DMS153 (cell line): ENCODE measurements around the gene RAB6B.

Experiments used
- DNase-seq: peaks from one replicate; lab custom pipeline; 2025; lab: John Stamatoyannopoulos, UW

The RAB6B gene

DNA sequence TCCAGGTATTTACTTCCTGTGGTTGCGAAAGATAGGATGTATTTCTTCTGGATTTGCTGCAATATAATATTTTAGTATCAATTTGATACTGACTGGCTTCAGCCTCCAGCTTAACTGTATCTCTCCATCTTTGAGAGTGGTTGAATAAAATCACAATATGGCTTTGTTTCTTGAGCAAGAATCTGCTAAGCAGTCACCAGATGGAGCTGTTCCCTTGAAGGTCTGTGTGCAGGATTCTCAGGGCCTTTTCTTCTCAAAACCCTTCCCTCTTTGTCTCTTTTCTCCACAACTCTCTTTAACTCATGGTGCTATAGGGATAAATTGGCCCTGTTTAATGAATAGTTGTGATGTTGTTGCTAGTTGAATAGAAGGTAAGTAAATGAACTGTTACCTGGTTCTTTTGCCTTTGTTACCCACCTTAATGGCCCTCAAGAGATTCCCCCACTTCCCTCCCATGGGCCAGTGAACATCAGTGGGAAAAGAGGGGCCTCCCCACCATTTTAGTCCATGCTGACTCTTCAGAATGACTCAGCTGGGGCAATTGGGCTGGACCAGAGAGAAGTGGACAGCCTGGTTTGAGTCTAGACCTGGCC is 34.8 kb upstream of the RAB6B start:
- DNase-seq = peak; percentile 35

DNA sequence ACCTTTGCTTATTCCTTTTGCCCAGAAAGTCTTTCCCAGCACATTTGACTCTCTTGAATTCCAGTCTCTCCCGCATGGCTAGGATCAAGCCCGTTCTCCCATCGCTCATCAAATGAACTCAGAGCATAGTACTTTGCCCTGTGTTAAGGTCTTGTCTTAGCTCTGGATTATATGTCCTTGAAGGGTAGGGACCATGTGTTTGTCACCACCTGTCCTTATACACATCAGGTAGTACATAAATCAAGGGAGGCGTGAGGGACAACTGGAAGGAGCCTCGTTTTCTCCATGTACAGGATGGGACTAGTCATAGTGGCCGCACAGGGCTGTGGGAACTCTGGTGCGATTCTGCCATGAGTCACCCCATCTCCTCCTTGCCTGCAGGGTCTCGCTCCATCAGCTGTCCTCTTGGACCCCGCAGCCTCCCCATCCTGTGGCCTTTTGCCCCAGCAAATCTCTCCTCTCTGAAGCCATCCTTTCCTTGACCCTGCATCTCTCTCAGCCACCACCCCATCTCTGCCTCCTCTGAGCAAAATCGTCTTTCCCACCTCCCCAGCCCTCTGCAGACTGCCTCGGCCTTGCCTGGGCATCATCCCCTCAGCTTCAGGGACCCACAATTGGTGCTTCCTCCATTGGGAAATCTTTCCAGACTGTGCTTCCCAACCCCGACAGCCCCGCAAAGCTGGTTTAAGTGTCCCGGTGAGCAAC is 33.4 kb upstream of the RAB6B start:
- no peak for DNase-seq

DNA sequence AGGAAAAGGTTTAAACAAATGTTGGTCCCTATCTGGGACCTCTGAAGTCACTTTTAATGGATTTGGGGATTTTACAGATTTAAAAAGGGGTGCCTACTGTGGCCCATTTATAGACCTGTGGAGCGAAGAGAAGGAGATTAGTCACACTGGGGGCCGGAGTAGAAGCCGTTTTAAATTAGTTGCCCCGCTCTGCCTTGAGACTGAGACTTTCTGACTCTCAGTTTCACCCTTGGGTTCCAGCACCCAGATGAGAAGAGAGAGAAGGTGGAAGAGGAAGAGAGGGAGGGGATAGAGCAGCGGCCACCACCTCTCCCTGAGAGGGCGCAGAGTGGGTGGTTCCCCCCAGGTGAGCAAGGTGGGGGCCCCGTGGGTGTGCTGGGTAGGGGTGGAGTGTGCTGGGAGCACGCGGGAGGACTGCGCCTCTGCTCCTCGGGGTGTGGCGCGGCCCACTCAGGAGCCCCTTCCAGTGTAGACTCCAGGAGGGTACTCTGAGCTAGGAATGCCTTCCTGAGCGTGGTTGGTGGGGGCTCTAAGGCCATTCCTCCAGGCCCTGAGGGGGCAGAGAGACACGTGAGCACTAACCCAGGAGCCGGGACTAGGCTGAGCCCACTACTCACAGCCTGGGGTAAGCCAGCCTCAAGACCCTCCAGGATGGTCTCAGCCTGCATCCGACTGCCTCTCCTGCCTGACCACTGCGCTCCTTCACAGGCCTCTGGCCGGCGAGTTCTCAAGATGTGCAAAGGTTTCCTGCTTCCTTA is 32.6 kb upstream of the RAB6B start:
- no peak for DNase-seq

DNA sequence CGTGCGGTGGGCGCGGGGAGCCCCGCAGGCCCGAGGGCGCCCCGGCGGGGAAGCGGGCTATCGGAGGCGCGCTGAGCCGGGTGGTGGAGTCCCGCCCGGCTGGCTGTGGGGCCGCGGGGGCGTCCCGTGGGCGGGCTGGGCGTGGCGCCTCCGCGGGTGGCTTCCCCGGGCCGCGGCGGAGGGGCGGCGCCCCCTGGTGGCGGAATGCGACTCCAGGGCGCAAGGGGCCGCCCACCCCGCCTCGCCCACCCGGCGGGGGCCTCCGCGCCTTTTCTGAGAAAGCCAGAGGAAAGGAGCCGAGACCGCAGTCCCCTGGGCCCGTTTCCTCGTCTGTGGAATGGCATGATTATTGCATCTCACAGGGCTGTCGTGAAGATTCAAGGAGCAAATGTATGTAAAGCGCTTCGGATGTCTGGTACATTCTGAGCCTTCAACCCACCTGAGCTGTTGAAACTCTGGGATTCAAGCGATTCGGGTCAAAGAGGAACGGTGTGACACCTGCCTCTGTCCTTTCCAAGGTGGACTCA is 31.9 kb upstream of the RAB6B start:
- no peak for DNase-seq

DNA sequence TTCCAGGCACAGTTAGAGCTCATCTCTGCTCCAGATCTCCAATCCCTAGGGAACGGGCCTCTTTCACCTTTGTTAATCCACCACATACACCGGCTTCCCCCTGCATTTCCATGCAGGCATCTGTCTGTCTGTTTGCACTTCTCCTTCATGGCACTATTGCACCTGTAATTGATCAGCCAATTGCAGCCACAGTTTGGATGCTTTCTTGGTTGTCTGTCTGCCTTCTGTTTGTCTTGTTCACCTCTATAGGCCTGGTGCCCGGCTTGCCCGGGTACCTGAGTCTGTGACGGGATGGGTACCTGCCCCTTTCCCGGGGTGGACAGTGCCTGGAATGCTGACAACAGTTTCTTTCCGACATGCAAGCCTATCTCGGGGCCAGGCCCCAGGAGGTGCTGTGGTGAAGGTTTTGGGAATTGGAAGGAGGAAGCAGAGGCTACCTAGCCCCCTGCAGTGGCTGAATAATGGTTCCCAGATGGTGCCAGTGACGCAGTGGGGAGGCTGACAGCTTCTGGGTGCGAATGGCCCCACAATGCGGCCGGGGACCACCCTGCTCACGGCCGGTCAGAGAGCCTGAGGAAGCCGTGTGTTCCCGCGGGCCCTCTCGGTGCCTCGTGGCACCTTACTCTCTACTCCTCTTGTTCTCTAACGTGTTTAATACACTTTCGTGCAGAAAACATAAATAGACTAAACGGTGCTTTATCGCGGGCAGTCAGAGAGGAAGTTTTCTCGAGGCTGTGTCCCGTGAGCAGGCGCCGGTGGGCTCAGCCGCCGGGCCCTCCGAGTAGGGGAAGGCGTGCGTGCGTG is 31.3 kb upstream of the RAB6B start:
- DNase-seq = no peak

DNA sequence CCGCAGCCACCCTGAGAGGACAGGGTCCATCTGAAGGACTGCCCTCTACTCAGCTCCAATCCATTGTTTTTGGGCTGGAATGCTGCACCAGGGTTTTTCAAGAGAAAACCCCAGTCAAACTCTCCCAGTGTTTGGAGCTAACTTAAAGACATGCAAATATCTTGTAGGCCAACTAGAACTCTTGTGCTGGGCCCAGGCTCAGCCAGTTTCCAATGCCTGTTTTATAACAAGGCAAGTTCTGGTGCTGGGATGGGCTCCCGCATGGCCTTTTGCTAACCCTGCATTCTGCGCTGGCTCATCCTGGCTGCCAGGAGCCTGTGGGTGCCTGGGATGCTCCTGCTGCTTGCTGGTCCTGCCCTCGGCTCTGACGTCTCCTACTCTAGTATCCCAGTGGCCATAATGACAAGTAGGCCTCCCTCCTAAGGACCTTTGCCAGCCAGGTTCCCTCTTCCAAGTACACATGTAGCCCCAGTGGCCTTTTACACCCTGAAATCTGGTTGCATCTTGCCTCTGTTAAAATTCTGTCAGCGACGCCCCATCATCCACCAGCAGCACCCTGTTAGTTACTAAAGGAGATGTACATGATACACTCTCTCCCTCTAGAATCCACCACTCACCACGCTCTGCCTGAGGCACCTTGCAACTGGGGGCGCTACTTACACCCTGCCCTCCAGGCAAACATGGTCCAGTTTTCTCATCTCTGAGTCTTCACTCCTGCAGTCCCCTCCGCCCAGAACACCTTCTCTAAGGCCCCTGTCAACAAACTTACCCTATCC is 30.5 kb upstream of the RAB6B start:
- DNase-seq = no peak

DNA sequence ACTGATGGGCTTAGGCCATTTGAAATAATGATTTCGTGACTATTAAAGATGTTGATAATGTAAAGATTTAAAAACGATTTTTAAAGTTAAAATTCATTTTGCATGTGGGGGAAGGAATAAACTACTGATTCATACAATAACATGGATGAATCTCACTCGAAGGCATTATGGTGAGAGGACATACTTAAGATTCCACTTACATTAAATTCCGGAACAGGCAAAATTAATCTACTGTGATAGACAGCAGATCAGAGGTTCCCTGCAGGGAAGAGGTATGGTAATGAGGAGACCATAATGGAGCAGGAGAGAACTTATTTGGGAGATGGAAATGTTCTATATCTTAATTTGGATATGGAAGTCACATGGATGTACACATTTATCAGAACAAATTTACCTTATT is 28.4 kb upstream of the RAB6B start:
- DNase-seq = no peak

DNA sequence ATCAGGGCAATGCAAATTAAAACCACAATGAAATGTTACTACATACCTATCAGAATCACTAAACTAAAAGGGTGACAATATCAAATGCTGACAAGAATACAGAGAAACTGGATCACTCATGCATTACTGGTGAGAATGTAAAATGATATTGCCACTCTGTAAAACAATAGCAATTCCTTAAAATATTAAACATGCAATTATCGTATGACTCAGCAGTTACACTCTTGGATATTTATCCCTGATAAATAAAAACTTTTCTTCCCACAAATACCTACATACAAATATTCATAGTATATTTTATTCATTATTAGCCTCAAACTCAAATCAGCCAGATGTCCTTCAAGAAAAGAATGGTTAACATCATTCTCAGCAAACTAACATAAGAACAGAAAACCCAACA is 25.9 kb upstream of the RAB6B start:
- DNase-seq = no peak

DNA sequence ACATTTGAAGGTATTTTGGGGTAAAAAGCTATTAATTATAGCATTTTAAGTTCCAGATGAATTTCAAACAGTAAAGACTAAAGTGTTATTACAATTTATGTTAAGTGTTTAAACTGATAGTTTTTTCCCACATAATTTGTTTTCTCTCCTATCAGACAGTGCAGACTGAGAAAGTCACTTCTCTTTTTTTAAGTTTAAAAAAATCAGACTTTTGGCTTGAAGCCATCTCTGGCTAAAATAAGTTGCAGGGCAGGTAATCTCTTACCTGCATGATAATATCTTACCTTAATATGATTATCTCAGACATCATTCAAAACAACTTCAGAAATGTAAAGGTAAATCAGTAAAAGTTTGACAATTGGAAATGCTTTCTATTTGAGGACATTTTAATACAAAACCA is 21.5 kb upstream of the RAB6B start:
- no peak for DNase-seq

DNA sequence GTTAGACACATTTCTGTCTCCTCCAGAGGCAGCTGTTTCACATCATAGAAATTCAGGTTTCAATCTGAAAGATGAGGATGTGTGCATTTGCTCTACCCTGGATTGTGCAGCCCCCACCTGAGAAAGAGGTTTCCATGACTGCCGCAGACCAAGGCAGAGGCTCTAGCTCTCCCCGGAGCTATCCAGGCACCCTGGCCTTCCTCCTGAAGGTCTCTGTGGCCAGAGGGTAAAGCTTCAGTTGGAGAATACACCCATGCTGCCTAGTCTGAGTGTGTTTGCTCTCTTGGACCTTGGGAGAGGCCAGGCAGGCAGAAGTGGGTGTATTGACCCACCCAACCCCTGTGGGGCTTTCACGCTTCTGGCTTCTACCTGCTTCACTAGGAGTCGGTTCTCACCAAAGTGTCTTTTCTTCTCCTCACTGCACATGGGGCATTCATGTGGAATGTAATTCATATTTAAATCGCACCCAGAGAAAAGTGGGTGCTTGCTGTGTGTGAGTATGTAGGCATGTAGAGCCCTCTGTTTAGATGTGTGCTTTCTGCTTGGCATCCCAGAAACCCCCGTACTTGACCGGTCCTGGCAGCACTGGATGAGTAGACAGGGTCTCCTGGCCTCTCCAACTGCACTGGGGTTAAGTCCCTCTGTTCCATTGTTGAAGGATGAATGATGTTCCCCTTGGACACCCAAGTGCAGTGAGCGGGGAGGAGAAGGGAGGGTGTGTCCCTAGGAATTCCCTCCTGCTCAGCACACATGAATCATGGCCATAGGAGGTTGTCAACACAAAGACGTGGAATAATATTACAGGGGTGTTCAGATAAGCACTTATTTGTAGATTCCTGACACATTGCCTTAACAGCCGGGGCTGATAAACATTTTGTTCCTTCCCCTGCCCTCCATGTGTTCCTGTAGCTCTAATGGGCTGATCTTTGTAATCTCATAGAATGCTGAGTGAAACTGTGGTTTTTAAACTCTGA is 20.3 kb upstream of the RAB6B start:
- DNase-seq = no peak

DNA sequence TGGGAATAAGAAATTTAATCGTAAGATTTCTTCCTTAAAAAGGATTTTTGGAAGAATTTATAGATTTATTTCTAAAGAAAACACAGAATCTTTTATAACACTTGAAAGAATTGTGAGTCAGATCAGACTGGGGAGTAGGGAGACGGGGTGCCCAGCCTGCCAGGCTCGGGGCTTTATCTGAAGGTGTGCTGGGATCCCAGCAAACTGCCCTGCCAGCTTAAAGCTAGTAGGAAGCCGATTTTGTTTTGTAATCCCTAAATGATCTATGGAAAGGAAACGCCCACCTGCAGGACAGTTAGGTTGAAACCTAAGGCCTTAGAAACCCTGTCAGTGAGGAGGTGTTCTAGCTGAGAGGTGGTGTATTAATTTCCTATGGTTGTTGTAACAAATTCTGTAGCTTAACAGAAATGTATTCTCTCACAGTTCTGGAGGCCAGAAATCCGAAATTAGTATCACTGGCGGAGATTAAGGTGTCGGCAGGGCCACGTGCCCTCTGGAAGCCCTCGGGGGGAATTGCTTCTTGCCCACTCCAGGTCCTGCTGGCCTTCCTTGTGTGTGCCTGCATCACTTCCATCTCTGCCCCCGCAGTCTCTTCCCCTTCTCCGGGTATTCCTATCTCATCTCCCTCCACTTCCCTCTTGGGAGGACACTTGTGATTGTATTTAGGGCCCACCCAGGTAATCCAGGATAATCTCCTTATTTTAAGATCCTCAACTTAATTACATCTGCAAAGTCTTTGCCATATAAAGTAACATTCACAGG is 19.3 kb upstream of the RAB6B start:
- DNase-seq = no peak

DNA sequence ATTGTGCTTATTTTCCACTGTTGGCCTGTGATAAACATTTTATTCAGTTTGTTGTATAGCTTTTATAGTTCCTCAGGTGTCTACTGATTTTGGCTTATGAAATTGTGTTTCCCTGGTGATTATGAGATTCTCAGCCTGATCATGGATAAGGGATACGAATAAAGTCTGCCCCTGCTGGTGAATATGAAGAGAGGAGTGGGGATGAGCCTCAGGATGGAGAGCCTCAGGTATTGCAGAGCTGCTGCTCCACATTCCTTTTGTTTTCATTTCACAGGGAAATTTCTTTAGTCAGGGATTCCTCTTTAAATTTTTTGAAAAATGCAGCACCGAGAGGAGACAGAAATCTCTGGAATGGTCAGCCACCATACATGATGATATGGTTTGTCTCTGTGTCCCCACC is 14.7 kb upstream of the RAB6B start:
- DNase-seq = no peak

DNA sequence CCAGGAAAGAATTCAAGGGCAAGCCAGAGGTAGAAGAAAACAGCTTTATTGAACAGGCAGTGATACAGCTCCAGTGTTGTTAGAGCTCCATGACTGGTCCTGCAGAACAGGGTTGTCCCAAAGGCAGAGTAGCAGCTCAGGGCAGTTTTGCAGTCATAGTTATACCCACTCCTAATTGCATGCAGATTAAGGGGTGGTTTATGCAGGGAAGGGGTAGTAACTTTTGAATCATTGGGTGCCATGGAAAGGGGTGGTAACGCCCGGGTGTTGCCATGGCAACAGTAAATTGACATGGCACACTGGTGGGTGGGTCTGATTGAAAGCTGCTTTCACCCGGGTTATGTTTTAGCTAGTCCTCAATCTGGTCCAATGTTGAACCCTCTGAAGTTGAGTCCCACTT is 9.7 kb upstream of the RAB6B start:
- DNase-seq = no peak

DNA sequence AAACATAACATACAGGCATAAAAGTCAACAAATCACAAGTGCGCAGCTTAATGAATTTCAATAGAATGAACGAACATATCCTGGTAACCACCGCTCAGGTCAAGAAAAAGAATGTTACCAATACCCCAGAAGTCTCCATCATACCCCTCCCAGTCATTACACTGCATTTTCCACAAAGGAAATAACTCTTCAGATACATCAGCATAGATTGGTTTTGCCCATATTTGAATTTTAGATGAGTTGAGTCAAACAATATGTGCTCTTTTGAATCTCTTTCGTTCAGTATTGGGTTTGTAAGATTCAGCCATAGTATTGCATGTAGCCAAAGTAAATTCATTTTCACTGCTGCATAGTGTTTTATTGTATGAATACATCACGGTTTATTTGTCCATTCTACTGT is 6.2 kb upstream of the RAB6B start:
- DNase-seq = no peak

DNA sequence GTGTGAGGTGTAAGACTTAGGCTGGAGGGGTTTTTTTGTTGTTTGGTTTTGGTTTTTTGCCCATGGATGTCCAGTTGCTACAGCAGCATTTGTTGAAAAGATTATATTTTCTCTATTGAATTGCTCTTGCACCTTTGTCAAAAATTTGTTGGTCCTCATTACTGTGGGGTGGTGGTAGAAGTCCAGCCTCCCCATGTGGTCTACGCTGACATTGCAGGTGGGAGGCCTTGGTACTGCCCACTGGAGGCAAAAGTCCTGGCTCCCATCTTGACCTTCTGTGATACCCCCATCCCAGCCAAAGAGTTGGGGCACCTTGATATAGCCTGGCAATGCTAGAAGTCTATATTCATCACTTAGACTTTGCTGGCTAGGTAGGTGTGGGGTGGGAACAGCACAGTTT is 5.4 kb upstream of the RAB6B start:
- DNase-seq = no peak

DNA sequence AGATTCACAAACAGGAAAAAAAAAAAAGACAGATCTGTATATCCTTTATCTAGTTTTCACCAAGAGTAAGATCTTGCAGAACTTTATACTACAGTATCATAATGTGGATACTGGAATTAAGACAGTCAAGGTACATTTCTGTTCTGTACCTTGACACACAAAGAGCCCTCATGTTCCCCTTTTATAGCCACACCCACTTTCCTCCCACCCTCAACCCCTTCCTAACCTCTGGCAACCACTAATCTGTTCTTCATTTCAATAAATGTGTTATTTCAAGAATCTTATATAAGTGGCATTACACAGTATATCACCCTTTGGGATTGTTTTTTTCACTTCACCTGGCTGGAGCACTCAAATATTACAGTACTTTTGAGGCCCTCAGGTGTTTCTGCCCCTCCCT is 3.6 kb upstream of the RAB6B start:
- DNase-seq = no peak

DNA sequence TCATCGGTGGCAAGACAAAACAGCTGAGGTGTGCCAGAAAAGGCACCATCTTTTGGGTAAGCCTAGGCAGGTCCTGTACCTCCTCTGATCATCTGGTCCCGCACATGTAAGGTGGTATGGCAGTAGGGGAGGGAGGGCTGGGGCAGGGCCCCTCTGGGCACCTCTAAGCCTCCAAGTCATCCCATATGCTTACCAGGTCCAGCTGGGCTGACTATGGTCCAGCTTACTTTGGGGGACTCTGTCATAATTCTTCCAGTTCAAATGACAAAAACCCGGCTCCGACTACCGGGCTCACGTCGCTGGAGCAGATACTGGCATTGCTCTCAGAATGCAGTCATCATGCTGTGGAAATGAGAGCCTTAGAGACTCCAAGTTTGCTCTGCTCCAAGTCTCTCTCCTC is 1.9 kb upstream of the RAB6B start:
- no peak for DNase-seq

DNA sequence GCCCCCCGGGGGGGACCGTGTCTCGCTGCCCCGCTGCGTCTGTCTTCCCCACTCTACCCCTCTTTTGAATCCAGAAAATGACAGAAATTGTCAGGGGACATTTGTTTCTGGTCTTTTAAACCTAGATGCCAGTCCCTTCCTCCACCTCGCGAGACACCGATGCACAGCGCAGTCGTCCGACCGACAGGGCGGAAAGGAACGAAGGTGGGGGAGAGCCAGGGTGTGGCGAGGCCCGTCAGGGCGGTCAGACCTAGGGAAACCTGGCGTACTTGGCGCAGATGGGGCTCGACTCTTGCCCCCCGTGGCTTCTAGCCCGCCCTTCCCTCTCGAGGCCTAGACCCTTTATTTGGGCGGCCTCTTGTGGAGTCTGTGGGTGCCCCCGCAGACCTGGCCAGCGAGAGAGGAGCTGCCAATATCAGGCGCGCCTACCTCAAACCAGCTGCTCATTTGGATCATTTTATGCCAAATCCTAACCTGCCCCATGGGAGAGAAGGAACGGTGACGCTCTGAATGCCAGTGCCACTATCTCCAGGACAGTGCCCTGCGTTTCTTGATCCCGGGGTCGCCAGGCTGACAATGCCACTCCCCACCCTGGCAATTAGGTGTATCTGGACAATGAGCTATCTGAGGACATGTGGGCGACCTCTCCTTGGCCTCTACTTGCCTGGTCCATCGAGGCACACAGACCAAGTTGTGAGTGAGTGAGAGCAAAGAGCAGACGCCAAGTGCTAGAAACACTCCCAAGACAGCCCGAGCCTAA is 500 bp upstream of the RAB6B start:
- no peak for DNase-seq
